ENCODE results near the gene PHYHIPL.

Gene PHYHIPL

GRCh38 chr10:59289853-59290252, 113.4 kb downstream of the PHYHIPL start:
- H3K27me3 ChIP-seq (ENCODE audit: control insufficient read depth in 3 of 3, insufficient read depth in 3 of 3, low read depth in 1 of 3, low read length in 3 of 3), result no peaks in the 10 kb centered on the region
- no peaks in the 10 kb centered on the region for H3K79me1 ChIP-seq (ENCODE audit: low read depth, low read length)

DNA sequence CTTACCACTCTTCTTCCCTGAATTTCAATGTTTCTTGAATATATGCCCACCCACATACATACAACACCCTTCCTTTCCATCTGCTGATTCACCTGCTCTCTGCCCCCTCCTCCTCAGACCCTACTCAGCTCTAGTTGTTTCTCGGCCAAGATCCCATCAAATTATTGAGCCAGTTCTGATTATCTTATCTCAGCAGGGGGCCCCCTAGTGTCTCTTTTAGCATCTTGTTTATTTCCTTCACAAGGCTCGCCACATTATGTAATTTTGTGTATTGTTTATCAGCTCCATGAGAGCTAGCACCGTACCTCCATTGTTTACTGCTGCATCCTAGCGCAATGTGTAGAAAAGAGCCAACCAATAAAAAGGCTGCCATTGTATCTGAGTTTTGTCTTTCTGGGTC, 114.0 kb downstream of the PHYHIPL start:
- Histone ChIP-seq H2AK5ac (ENCODE audit: low read depth, low read length) (no peak overlapping the region), H2BK120ac (ENCODE audit: low read depth, low read length) (no peak overlapping the region), H3K4me2 (ENCODE audit: insufficient read depth, low read length, poor library complexity, severe bottlenecking) (no peak overlapping the region), H3K23ac (ENCODE audit: low read depth, low read length, poor library complexity) (no peak overlapping the region), H2BK5ac (ENCODE audit: low read length) (no peak overlapping the region), H3K36me3 (replicated peaks in 1 of 2; ENCODE audit: control insufficient read depth in 2 of 2, insufficient read depth in 2 of 2, low read length in 2 of 2) (no peaks in the 10 kb centered on the region), H3K4me3 (ENCODE audit: low read length in 2 of 2) (no peak overlapping the region), H2BK12ac (ENCODE audit: low read length) (no peak overlapping the region), H3K9ac (ENCODE audit: low read depth, low read length, poor library complexity) (no peak overlapping the region), H3K4ac (ENCODE audit: low read length) (no peak overlapping the region), H3K18ac (ENCODE audit: low read length) (no peak overlapping the region), H2BK15ac (ENCODE audit: low read length) (no peak overlapping the region), H3K4me1 (ENCODE audit: control insufficient read depth in 2 of 2, insufficient read depth in 1 of 2, low read depth in 1 of 2, low read length in 2 of 2) (peaks cover 0 to 7% of the 10 kb centered on the region in 2 donors), H4K91ac (ENCODE audit: low read depth, low read length, poor library complexity) (no peak overlapping the region), H3K79me1 (ENCODE audit: low read depth, low read length) (no peaks in the 10 kb centered on the region), H3K9me3 (replicated peaks in 1 of 2; ENCODE audit: control insufficient read depth in 2 of 2, insufficient read depth in 1 of 2, low read depth in 1 of 2, low read length in 2 of 2) (no peaks in the 10 kb centered on the region), H3K27me3 (ENCODE audit: control insufficient read depth in 3 of 3, insufficient read depth in 3 of 3, low read depth in 1 of 3, low read length in 3 of 3) (no peaks in the 10 kb centered on the region), H3K27ac (replicated peaks; ENCODE audit: low read length) (no peak overlapping the region), H4K8ac (ENCODE audit: low read depth, low read length) (no peak overlapping the region), H3K14ac (ENCODE audit: low read length) (no peak overlapping the region), H2AFZ (ENCODE audit: low read length) (no peak overlapping the region)
- DNase-seq (ENCODE audit: low spot score), result no peak
- no CpG with 5 or more reads among the region's 4 CpGs for WGBS, 2 donors (ENCODE audit: extremely low coverage in 2 of 2, insufficient read length in 2 of 2, insufficient replicate concordance in 1 of 2)

More at GRCh38 chr10:59289853-59290252, 113.4 kb downstream of the PHYHIPL start:
- Histone ChIP-seq H2BK12ac (ENCODE audit: low read length) (no peak overlapping the region), H3K4me2 (ENCODE audit: insufficient read depth, low read length, poor library complexity, severe bottlenecking) (no peak overlapping the region), H4K8ac (ENCODE audit: low read depth, low read length) (no peak overlapping the region), H3K36me3 (replicated peaks in 1 of 2; ENCODE audit: control insufficient read depth in 2 of 2, insufficient read depth in 2 of 2, low read length in 2 of 2) (no peaks in the 10 kb centered on the region), H2AFZ (ENCODE audit: low read length) (no peak overlapping the region), H2AK5ac (ENCODE audit: low read depth, low read length) (no peak overlapping the region), H4K91ac (ENCODE audit: low read depth, low read length, poor library complexity) (no peak overlapping the region), H3K9ac (ENCODE audit: low read depth, low read length, poor library complexity) (no peak overlapping the region), H3K27ac (replicated peaks; ENCODE audit: low read length) (no peak overlapping the region), H2BK120ac (ENCODE audit: low read depth, low read length) (no peak overlapping the region), H2BK15ac (ENCODE audit: low read length) (no peak overlapping the region), H3K4me3 (ENCODE audit: low read length in 2 of 2) (no peak overlapping the region), H3K4me1 (ENCODE audit: control insufficient read depth in 2 of 2, insufficient read depth in 1 of 2, low read depth in 1 of 2, low read length in 2 of 2) (peaks cover 0 to 7% of the 10 kb centered on the region in 2 donors), H3K9me3 (replicated peaks in 1 of 2; ENCODE audit: control insufficient read depth in 2 of 2, insufficient read depth in 1 of 2, low read depth in 1 of 2, low read length in 2 of 2) (no peaks in the 10 kb centered on the region), H3K4ac (ENCODE audit: low read length) (no peak overlapping the region), H3K14ac (ENCODE audit: low read length) (no peak overlapping the region), H2BK5ac (ENCODE audit: low read length) (no peak overlapping the region), H3K18ac (ENCODE audit: low read length) (peak overlapping the region; percentile 37), H3K23ac (ENCODE audit: low read depth, low read length, poor library complexity) (no peak overlapping the region)
- DNase-seq (ENCODE audit: low spot score), result no peak
- WGBS, 2 donors (ENCODE audit: extremely low coverage in 2 of 2, insufficient read length in 2 of 2, insufficient replicate concordance in 1 of 2), result no CpG with 5 or more reads among the region's 3 CpGs
